HG02642 (cell line): Measurements from ENCODE around the gene TNS3.
"Not testable (repeated sequence)": the region's sequence is repeated elsewhere in the genome, so short reads cannot be mapped to it uniquely, and the experiment has no call there.

ENCODE experiments used
- ATAC-seq: cut with Tn5 transposase; IDR thresholded peaks from one replicate; pipeline ENCODE4 v1.9.1; 2021; ENCODE audit warnings: mild to moderate bottlenecking; ENCODE audit not compliant: unreplicated experiment, poor library complexity

TNS3 gene

DNA sequence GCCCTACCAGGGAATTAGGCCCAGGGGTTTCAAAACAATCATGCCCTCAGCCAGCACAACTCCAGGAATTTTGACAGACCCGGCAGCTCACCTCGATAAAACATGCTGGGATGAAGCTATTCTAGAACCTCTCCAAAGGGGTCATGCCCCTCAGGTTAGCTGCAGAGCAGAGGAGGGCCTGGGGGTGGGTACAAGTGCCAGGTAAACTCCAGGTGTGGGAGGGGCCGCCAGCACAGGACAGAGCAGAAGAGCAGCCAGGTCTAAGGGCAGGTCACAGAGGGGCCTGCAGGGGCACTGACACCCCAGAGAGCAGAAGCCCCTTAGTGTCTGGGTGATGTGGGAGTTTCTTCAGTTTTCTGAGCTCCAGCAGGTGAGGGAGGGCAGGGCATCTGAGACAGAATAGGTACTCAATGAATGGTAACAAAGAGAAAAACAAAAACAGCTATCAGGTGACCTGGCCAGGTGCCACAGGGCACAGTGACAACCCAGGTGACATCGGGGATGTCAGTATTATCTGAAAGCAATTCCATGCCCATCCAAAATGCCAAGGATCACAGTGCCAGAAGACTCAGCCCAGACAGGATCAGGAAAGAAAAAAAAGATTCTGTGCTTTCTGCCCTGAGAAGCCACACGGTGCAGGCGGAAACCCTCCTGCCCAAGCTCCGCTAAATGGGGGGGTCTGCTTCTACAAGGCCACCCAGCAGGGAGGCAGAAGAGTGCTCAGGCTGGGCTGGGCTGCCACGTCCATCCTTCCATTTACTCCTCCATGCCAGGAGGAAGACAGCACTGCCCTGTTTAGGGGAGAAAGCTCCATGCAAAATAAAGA lies 104.5 kb downstream of the TNS3 start:
- ATAC-seq = no peak

DNA sequence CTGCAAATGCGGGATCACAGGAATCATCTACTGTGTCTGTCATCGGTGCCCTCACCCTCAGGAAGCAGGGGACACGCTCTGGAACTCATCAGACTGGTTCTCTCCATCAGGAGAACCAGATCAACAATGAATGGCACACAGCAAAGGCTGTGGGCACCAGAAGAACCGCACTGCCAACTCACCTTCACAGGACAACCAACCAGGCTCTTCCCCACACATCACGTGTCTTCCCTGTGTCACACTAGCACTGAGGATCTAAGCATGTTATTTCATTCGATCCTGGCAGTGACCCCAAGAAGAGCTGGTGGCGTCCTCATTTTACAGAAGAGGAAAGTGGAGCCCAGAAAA lies 106.1 kb downstream of the TNS3 start:
- ATAC-seq = no peak

DNA sequence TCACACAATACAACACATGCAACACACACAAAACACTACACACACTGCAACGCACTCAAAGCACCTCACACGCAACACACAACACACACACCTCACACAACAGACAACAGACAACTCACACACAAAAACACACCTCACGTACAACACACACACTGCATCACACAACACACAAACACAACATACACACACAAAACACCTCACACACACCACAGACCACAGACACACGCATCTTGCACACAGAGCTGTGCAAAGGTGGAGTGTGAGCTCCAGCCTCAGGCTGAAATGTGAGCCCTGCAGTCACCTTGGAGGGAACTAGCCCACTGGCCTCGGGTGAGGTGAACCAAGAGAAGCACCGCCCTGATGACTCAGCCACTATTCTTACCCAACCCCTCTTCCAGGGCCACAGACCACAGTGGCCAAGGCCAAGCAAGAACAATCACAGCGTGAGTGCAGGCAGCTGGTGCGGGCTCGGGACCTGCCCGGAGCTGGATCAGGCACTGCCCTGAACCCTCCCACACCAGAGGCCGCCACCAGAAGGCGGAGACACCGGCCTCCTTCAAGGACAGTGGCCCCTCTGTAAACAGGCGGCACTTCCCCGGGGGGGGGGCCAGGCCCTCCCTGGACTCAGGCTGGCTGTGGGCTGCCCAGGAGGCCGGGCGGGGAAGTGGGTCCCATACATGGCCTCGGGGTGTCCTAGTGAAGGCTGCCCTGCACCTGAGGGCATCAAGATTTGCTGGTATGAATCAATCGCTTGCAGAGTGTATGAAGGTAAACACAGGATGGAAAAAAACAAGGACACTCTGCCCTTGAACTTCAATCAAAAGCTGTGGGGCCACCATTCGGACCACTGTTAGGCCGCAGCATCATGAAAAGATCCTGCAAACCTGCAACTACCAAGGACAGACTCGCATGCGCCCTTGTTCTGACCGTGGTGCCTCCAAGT lies 106.7 kb downstream of the TNS3 start:
- ATAC-seq = peak; percentile 89

DNA sequence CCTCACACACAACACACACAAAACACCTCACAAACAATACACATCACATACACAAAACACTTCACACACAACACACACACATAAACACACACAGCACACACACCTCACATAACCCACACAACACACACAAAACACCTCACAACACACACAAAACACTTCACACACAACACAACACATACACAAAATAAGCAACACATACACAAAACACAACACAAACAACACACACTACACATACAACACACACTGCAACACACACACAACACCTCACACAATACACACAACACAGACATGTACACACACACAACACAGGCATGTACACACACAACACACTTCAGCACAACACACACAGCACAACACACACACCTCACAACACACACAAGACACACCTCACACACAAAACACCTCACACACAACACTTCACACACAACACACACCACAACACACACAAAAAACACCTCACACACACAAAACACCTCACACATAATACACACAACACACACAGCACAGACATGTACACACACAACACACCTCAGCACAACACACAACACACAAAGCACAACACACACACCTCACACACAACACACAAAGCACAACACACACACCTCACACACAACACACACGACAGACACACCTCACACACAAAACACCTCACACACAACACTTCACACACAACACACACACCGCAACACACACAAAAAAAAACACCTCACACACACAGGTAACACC lies 107.5 kb downstream of the TNS3 start:
- no peak for ATAC-seq

DNA sequence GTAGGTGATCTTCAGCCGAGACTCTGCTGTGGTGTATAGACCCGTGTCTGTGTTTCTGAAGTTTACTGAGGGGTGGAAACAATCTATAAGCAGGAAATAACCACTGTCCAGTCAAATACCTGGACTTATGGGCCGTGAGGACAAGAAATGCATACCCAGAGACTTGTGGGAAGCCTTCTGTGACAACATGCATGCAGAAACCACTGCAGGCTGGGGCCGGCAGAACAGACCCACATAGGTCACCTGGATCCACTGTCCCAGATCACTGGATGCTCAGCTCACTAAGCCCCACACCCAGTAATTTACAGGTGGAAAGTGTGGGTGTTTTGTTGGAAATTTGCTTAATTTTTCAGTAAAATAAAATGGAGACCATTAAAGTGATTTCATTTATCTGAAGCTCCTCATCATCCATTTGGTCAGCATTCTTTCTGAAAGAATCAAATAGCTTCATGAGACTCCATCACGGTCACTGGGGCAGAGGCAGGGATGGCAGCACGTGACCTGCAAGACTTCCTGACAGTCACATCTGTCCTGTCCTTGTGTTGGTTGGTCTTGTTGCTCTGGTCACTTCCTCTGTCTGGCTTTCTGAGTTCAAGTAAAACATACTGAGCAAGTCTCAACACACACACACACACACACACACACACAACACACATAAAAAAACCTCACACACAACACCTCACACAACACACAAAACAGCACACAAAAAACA lies 108.3 kb downstream of the TNS3 start:
- ATAC-seq = no peak

DNA sequence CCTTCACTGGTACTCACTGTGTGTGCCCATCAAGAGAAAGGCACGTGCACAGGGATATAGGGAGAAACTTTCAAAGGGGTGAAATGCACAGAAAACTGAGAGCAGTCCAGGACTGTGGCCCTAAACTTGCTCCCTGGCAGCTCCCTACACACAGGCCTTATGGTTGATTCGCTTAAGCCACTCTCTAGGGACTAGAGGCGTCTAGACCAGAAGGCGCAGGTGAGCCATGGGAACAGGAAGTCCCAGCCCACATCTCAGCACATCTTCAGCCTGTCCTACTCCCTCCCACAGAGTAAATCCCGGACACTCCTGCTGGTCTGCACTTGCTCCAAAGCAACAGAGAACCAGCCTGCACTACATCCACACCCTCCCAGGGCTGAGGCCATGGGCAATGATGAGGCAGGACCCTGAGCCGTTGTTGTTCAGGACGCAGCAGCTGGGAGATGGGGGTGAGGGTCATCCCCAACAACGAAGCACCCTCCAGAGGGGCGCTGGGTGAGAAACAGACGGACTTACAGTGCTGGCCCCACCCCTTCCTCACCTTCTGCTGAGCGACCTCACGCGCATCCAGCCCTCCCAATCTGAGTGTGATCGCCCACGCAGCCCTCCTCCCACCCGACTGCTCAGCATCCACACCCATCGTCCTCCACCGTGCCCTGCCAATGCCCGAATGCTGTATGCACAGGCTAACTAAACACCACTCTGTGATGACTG lies 109.3 kb downstream of the TNS3 start:
- no peak for ATAC-seq

DNA sequence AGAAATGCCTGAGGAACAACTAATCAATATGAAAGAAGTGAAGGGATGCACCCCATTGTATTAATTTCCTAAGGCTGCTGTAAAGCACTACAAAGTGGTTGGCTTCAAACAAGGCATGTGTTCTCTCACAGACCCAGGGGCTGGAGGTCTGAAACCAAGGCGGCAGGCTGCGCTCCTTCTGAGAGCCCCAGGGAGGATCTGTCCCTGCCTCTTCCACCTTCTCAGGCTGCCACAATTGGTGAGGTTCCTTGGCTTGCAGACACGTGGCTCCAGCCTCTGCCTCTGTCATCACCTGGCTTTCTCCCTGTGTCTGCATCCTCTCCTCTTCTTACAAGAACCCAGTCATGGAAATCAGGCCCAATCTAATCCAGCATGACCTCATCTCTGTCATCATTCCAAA lies 110.1 kb downstream of the TNS3 start:
- no peak for ATAC-seq

DNA sequence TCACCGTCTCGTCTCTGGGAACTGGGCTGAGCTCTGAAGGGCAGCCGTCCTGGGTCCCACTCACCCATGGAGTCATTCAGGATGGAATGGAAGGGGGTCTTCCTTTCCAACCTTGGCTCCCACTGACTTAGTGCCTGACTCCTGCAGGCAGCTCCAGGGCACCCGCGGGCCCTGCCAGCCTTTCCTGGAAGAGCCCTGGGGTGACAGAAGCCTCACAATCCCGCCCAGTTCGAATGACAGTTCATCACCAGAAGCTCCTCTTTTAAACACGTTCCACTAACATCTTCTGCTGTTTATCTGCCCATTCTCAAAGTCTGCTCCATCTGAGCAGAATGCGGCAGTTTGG lies 110.6 kb downstream of the TNS3 start:
- ATAC-seq = no peak

DNA sequence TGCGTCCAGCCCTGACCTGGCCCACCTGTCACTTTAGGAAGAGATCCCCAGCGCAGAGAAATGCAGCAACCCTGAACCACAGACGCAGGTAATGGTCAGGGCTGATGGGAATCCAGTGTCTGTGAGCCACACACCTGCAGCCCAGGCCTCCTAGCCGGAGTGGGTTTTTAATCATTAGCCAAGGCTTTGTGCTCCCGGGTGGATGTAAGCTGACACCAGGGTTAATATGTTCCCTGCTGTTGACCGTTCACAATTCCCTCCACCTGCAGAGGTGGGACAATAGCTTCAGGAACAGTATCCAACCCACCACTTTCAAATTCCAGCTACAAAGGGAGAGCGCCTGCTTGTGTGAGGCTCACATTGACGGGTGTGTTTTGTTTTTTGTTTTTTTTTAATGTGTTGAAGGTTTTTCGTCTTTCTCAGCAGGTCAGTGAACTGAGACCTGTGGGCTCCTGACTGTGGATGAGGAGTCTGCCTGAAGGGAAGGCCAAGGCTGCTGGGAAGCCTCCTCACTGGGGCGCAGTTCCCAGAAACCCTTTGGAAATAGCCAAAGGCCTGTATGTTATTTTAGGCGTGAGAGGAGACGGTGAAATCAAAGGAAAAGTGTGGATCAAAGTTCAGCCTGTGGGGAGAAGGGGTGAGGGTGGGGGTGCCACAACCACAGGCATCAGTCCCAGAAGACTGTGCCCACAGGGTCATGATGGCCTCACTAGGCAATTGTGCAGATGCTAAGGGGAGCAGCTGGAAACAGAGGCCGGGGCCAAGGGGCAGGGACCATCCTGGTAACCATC lies 111.1 kb downstream of the TNS3 start:
- no peak for ATAC-seq

DNA sequence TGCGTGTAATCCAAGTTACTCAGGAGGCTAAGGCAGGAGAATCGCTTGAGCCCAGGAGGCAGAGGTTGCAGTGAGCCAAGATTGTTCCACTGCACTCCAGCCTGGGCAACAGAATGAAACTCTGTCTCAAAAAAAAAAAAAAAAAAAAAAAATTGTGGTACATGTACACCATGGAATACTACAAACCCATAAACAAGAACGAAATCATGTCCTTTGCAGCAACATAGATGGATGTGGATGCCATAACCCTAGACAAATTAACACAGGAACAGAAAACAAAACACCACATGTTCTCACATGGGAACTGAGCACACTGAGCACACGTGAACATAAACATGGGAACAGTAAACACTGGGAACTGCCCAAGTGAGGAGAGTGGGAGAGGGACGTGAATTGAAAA lies 112.1 kb downstream of the TNS3 start:
- not testable (repeated sequence) for ATAC-seq

DNA sequence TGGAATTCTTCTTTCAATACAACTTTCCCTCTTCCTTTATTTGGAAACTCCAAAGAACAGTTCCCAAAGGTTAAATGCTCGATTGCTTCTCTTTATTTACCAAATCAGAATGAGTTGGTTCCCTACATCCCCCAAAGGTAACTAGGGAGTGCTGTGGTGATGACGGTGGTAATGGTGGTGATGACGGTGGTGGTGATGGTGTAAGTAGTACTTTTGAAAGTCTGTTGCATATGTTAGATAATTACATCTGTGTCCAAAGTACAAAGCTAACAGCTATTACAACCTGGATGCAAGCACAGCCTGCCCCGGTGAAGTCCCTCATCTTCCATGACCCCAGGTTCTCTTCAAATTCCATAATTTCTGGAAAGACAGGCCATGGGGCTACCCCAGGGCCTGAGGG lies 115.1 kb downstream of the TNS3 start:
- no peak for ATAC-seq

DNA sequence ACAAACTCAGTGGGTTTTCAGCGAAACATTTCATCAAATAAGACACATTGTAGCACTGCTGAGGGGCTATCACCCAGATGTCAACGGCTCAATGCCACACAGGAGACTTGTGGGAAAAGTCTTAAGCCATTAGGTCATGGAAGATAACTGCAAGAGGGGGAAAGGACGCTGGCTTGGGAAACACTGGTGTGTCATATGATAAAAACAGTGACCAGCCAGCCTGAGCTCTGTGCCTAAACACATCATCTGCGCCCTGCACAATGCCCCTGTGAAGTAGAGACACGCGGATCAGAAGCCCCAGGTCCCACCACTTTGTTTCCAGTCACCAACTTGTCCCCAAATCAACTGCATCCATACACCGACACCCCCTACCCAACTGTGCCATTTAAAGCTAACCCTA lies 116.7 kb downstream of the TNS3 start:
- no peak for ATAC-seq

DNA sequence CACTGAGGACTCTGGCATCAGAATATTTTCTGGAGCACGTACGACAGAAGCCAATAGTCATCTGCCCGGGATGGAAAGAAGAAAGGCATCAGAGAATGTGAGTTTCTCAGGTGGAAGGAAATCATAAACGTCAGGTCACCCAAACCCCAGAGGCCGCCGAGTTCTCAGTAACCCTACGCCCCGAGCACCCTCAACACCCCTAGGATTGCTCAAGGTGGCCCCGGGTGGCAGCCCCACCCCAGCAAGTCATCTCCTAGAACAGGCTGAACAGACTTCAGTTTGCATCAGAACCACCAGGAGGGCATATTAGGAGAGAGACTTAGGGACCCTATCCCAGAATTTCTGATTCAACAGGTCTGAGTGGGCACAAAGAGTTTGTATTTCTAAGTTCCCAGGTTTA lies 117.6 kb downstream of the TNS3 start:
- ATAC-seq = no peak

DNA sequence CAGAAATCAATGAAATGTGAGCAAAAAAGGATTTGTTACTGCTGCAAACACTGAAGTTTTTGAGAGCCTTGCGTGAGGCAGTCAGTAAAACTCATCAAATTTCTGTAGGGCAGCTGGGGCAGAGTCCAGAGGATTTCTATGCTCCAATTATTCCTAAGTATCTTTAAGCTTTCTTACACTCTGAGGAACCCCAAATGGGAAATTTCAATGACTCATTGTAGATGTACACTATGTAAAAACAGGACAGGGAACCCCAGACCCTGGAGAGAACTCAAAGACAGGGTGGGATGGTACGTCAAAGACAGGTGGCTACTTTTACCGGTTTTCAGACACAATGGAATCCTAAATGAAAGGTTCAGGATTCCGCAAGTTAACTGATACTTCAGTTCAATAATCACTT lies 120.2 kb downstream of the TNS3 start:
- ATAC-seq = no peak

DNA sequence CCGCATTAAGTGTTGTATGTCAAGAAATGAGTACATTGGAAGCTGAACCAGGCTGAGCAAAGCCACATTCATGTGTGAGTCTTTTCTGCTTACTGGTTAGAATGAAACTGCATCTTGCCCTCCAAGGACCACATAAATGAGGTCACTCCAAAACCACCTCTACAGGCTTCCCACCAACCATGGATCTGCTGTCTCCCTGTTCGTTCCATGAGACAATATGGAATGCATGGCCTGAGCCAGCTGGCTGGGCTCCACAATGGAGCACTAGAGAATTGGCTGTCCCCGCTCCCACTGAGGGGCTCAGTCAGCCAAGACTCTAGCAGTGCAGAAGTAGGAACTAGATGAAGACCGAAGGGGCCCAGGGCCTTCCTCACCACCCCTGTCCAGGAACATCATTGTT lies 120.8 kb downstream of the TNS3 start:
- no peak for ATAC-seq

DNA sequence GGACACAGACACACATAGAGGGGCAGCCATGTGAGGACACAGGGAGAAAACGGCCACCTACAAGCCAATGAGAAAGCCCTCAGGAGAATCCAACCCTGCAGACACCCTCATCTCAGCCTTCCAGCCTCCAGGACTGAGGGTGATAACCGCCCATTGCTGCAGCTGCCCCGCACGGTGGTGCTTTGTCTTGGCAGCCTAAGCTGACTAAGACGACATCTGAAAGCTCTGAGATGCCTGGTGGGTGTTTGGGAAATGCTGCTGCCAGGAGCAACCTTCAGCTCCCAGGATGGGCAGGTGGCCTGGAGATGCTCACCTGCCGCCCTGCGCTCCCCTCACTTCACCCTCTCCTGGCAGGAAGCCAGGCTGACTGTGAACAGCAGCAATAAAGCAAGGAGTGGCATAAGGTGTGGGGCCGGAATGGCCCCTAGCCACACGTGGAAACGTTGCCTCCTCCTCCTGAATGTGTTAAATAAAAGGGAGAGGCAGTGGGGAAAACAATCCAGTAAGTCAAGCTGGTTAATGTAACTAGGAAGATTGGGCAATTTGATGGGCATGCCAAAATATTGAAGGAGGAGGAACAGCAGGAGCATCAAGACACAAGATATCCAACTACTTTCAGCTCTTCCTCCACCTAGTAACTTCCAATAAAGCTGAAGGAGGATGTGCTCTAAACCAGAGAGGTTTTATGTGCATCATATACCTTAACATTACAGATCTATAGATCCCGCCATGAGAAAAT lies 121.5 kb downstream of the TNS3 start:
- ATAC-seq = no peak

DNA sequence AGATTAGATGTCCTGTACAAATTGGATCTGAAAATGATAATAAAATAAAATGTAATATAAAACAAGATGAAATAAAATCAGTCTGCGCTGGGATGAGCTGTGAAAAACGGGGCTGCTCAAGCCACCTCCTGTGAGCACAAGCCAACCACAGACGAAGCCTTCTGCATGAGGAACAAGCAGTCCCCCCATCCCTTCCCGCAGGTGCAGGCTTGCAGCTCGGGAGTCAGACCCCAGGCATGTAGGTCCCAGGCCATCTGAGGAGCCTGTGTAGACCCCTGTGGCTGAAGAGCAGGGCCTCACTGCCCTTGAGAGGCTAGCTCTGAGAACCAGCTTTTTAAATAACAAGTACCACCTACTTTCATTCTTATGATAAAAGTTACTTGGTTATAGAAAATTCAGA lies 123.4 kb downstream of the TNS3 start:
- ATAC-seq = no peak

DNA sequence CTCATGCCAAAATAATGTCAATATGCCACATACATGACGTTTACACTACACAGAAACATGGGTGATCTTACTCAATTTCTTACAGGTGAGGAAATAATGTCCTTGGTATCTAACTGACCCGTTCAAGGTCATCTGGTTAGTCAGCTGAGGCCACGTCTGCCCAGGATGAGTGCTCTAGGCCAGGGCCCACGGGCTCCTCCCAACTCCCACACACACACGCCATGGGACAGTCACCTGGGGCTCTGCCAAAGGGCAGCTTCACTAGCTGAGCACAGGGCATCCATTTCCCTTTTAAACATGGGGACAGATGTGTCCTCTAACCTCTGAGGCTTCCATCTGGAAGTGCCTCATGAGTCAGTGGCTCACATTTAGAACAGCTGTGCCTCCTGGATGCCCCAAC lies 123.9 kb downstream of the TNS3 start:
- no peak for ATAC-seq
